HL-60 (cell line): ENCODE measurements around the gene ENO4.

Experiments
- DNase-seq, 2 experiments: peaks; one replicate each; pipeline ENCODE4 v3.0.0-alpha.2; 2010 to 2020; ENCODE audit warnings: low read depth in 1 of 2, low spot score in 1 of 2
- H3K27ac ChIP-seq: fragments of 250-450 bp; sonication (Bioruptor Pico); replicated peaks from 2 replicates; pipeline ENCODE4 v1.5.1; 2020; ENCODE audit warnings: mild to moderate bottlenecking, moderate library complexity
- H3K27me3 ChIP-seq: fragments of 250-450 bp; sonication (Bioruptor Pico); 2 replicates; pipeline ENCODE4 v1.5.1; 2021; ENCODE audit warnings: mild to moderate bottlenecking, moderate library complexity; ENCODE audit not compliant: insufficient read depth, poor library complexity, severe bottlenecking
- H3K4me3 ChIP-seq: replicated peaks from 2 replicates; pipeline ENCODE4 v1.5.1; 2011; ENCODE audit warnings: mild to moderate bottlenecking, control low read depth, low read length; ENCODE audit not compliant: insufficient read depth
- CTCF ChIP-seq: IDR thresholded peaks from one replicate; pipeline ENCODE4 v1.5.1; 2011; ENCODE audit warnings: low read length, control low read depth, inconsistent platforms; ENCODE audit not compliant: insufficient read depth
- GABPA ChIP-seq: IDR thresholded peaks from 2 replicates; pipeline ENCODE4 v1.6.1; 2012; ENCODE audit warnings: low read depth
- POLR2AphosphoS5 ChIP-seq: IDR thresholded peaks from 2 replicates; pipeline ENCODE4 v1.6.1; 2012; ENCODE audit warnings: low read depth
- REST ChIP-seq: IDR thresholded peaks from 2 replicates; pipeline ENCODE4 v1.6.1; 2012; ENCODE audit warnings: low read depth; ENCODE audit not compliant: insufficient replicate concordance
- SPI1 ChIP-seq: IDR thresholded peaks from 2 replicates; pipeline ENCODE4 v1.6.1; 2012; ENCODE audit warnings: low read depth, mild to moderate bottlenecking, borderline replicate concordance

The ENO4 gene

GRCh38 chr10:116892907-116893685 lies 43.8 kb downstream of the ENO4 start:
- TF ChIP-seq GABPA, result no peak
- no peak for TF ChIP-seq SPI1
- TF ChIP-seq CTCF, result no peak
- TF ChIP-seq POLR2AphosphoS5, result no peak
- TF ChIP-seq REST, result no peak
- H3K4me3 ChIP-seq, result no peak overlapping the region
- H3K27me3 ChIP-seq, result peaks cover 11% of the 10 kb centered on the region
- no peak overlapping the region for H3K27ac ChIP-seq
- DNase-seq, result no peak

- no peak for DNase-seq
- H3K4me3 ChIP-seq, result no peak overlapping the region
- no peak overlapping the region for H3K27ac ChIP-seq
- H3K27me3 ChIP-seq, result peaks cover 11% of the 10 kb centered on the region
- no peak for TF ChIP-seq GABPA
- TF ChIP-seq POLR2AphosphoS5, result no peak
- TF ChIP-seq CTCF, result no peak
- no peak for TF ChIP-seq REST
- no peak for TF ChIP-seq SPI1
These were observed 44.4 kb downstream of the ENO4 start for GRCh38 chr10:116893686-116894037.

DNA sequence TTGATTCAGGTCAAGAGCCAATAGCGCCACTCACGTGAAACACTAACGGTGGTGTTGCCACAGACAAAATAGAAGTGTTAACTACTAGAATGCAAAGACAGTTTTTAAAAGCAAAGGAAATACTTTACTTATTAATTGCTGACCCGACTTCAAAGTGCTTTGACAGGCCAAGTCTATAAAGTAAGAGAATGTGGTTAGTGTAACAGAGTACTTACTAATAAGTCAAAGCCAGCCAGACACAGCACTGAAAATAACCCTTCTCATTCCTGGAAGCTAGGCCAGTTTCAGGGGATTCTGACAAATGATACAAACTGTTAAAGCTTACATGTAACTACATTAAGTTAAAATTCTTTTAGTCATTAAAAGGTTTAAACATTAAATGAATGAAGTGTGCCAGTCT lies 50.3 kb downstream of the ENO4 start:
- no peaks in the 10 kb centered on the region for H3K27me3 ChIP-seq
- no peak for TF ChIP-seq REST
- TF ChIP-seq POLR2AphosphoS5, result no peak
- TF ChIP-seq SPI1, result no peak
- no peak for TF ChIP-seq GABPA
- no peak for TF ChIP-seq CTCF
- H3K27ac ChIP-seq, result no peak overlapping the region
- H3K4me3 ChIP-seq, result no peak overlapping the region
- no peak for DNase-seq
